Activated T-helper 17 cell treated with anti-CD3 and anti-CD28 coated beads, Interleukin-2, amount 50 U/mL, for 72 hours (primary cell): ENCODE measurements around the gene APCDD1L. TPM values are rescaled to one million over a fixed set of nuclear protein-coding genes. Genes with fewer than 3 reads are reported as not detected.

ENCODE experiments used
- ATAC-seq: fragments of 150-1000 bp; cut with Tn5 transposase; replicated peaks from 2 replicates; pipeline ENCODE4 v1.10.0; 2021; ENCODE audit warnings: mild to moderate bottlenecking, moderate library complexity
- H3K27ac Mint-ChIP-seq: one replicate; pipeline ENCODE4 v1.8.0; 2022; ENCODE audit warnings: mixed read lengths
- H3K27me3 Mint-ChIP-seq: one replicate; pipeline ENCODE4 v1.8.0; 2022; ENCODE audit warnings: mixed read lengths
- H3K36me3 Mint-ChIP-seq: one replicate; pipeline ENCODE4 v1.8.0; 2022; ENCODE audit warnings: low read depth, mild to moderate bottlenecking, mixed read lengths
- H3K4me1 Mint-ChIP-seq: one replicate; pipeline ENCODE4 v1.8.0; 2022; ENCODE audit warnings: mixed read lengths
- H3K4me3 Mint-ChIP-seq: one replicate; pipeline ENCODE4 v1.8.0; 2022; ENCODE audit warnings: mild to moderate bottlenecking, mixed read lengths
- H3K9me3 Mint-ChIP-seq: one replicate; pipeline ENCODE4 v1.8.0; 2022; ENCODE audit warnings: mixed read lengths
- total RNA-seq, 2 donors: library from RNA; stranded (reverse); gene quantifications; one replicate each; pipeline ENCODE4 v1.2.3, GENCODE V29; 2022

APCDD1L gene
- total RNA-seq, 2 donors from 2014 or later: not detected

DNA sequence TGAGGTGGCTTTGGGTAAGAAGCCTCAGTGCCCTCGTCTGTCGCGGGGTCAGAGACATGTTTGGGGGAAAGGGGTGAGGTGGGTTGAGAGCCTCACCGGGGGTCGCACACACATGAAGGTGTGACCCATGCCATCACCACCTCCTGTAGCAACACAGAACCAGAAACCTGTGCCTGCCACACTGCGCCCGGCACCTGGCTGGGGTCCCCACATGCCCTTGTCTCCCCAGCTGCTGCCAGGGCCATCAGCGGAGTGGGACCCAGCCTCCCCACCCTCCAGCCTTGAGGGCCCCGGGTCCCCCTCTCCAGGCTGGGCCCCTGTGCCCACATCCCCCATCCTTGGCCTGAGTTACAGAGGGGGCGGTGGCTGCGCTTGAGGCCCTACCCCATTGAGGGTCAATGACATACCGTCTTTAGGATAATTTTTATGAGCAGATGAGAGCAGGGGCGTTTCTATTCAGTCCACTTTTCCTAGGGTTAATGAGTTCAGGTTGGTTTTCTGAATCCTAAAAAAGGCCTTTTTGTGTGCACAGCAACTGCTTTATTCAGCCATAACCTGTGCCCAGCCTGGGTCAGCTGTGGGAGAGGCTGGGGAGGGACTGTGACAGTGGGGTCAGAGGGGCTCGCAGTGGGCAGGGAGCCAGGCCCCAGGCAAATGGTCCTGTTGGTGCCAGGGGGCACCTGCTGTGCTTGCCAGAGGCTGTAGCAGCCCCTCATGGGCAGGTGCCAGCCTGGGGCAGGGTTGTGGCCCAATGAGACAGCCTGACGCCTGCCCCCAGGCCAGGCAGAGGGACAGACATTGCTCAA lies 19.4 kb downstream of the APCDD1L start:
- no peaks in the 10 kb centered on the region for H3K36me3 Mint-ChIP-seq
- no peak for ATAC-seq

DNA sequence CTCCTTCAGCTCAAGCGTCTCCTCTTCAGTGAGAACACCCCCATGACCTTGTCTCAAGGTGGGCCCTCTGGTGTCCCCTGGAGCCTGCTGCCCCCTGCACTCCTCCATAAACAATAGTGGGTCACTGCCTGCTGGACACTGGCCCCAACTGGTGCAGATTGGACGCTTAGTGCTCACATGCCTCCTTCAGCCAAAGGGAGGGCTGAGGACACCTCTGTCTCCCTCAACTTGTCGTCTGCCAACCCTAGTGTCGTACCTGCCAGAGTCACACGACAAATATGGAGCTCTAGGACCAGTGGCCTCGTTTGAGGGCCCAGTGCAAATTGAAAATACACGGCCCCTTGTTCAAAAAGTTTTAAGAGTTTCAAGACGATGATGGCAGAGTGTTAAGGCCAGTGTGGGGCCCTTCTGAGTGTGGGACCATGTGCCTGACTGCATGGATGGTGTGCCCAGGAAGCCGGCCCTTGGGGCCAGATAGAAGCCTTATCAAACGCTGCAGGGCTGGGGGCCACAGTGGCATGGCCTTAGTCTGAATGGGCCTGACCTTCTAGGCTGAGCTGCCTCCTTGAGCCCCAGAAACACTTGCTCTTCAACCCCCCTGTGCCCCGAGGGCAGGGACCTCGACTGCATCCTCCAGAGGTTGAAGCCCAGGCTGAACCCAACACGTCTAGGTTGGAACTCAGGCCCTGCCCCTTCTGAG lies 20.1 kb downstream of the APCDD1L start:
- Mint-ChIP-seq H3K27me3 (peaks cover 6% of the 10 kb centered on the region), H3K4me1 (peaks cover 4% of the 10 kb centered on the region), H3K36me3 (no peaks in the 10 kb centered on the region), H3K9me3 (no peaks in the 10 kb centered on the region), H3K4me3 (no peak overlapping the region), H3K27ac (no peak overlapping the region)
- no peak for ATAC-seq

More for the DNA sequence above, 19.4 kb downstream of the APCDD1L start:
- H3K4me1 Mint-ChIP-seq: peaks cover 4% of the 10 kb centered on the region
- no peak overlapping the region for H3K27ac Mint-ChIP-seq
- H3K9me3 Mint-ChIP-seq: no peaks in the 10 kb centered on the region
- H3K27me3 Mint-ChIP-seq: peaks cover 6% of the 10 kb centered on the region
- H3K4me3 Mint-ChIP-seq: no peak overlapping the region

GRCh38 chr20:58492795-58493524 lies 22.2 kb downstream of the APCDD1L start:
- ATAC-seq: no peak
- no peaks in the 10 kb centered on the region for H3K36me3 Mint-ChIP-seq
- peaks cover 4% of the 10 kb centered on the region for H3K4me1 Mint-ChIP-seq
- no peaks in the 10 kb centered on the region for H3K9me3 Mint-ChIP-seq
- no peak overlapping the region for H3K4me3 Mint-ChIP-seq
- H3K27me3 Mint-ChIP-seq: no peaks in the 10 kb centered on the region
- H3K27ac Mint-ChIP-seq: no peak overlapping the region

- Mint-ChIP-seq H3K4me3 (no peak overlapping the region), H3K4me1 (peaks cover 4% of the 10 kb centered on the region)
- no peak for ATAC-seq
Observed at GRCh38 chr20:58492074-58492718, 23.0 kb downstream of the APCDD1L start.

GRCh38 chr20:58486207-58486606 lies 29.0 kb downstream of the APCDD1L start:
- ATAC-seq: no peak
- H3K9me3 Mint-ChIP-seq: peaks cover 7% of the 10 kb centered on the region
- H3K4me3 Mint-ChIP-seq: no peak overlapping the region
- peaks cover 6% of the 10 kb centered on the region for H3K36me3 Mint-ChIP-seq
- H3K27me3 Mint-ChIP-seq: peaks cover 18% of the 10 kb centered on the region
- H3K27ac Mint-ChIP-seq: no peak overlapping the region
- no peaks in the 10 kb centered on the region for H3K4me1 Mint-ChIP-seq

More at GRCh38 chr20:58492074-58492718, 23.0 kb downstream of the APCDD1L start:
- H3K9me3 Mint-ChIP-seq: no peaks in the 10 kb centered on the region
- no peaks in the 10 kb centered on the region for H3K27me3 Mint-ChIP-seq
- H3K36me3 Mint-ChIP-seq: no peaks in the 10 kb centered on the region
- no peak overlapping the region for H3K27ac Mint-ChIP-seq

GRCh38 chr20:58485393-58485792 lies 29.8 kb downstream of the APCDD1L start:
- no peak overlapping the region for H3K27ac Mint-ChIP-seq
- H3K4me1 Mint-ChIP-seq: no peaks in the 10 kb centered on the region
- peaks cover 6% of the 10 kb centered on the region for H3K36me3 Mint-ChIP-seq
- no peak for ATAC-seq
- H3K27me3 Mint-ChIP-seq: peaks cover 18% of the 10 kb centered on the region
- H3K9me3 Mint-ChIP-seq: peaks cover 7% of the 10 kb centered on the region
- H3K4me3 Mint-ChIP-seq: no peak overlapping the region

- Mint-ChIP-seq H3K4me1 (no peaks in the 10 kb centered on the region), H3K9me3 (peaks cover 8% of the 10 kb centered on the region), H3K27me3 (peaks cover 18% of the 10 kb centered on the region), H3K4me3 (no peak overlapping the region), H3K36me3 (peaks cover 6% of the 10 kb centered on the region), H3K27ac (no peak overlapping the region)
- no peak for ATAC-seq
Observed at GRCh38 chr20:58483470-58483869, 31.7 kb downstream of the APCDD1L start.

GRCh38 chr20:58483051-58483450 lies 32.1 kb downstream of the APCDD1L start:
- H3K9me3 Mint-ChIP-seq: peaks cover 12% of the 10 kb centered on the region
- ATAC-seq: no peak
- H3K36me3 Mint-ChIP-seq: peaks cover 6% of the 10 kb centered on the region

DNA sequence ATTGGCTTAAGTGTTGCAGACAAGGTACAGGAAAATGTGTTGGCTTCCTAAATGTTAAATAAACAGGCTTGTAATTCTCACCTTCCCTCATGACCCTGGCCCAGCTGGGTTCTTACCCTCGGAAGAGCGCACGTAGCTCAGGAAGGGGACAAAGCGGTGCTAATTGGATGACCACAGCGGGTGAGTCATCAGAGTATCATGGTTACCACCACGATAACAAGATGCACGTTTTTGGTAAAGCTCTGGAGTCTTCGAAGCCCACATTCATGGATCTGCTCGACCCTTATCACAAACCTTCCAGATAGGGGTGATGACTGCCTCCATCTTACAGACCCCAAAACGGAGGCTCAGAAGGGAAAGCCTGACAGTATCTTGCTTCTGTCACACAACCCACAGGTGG lies 32.8 kb downstream of the APCDD1L start:
- H3K4me1 Mint-ChIP-seq: no peaks in the 10 kb centered on the region
- H3K4me3 Mint-ChIP-seq: no peak overlapping the region
- H3K27me3 Mint-ChIP-seq: peaks cover 18% of the 10 kb centered on the region
- ATAC-seq: no peak
- H3K36me3 Mint-ChIP-seq: peaks cover 6% of the 10 kb centered on the region
- H3K27ac Mint-ChIP-seq: no peak overlapping the region
- peaks cover 12% of the 10 kb centered on the region for H3K9me3 Mint-ChIP-seq

More at GRCh38 chr20:58483051-58483450, 32.1 kb downstream of the APCDD1L start:
- Mint-ChIP-seq H3K4me3 (no peak overlapping the region), H3K27me3 (peaks cover 18% of the 10 kb centered on the region), H3K27ac (no peak overlapping the region), H3K4me1 (no peaks in the 10 kb centered on the region)

GRCh38 chr20:58481481-58482021 lies 33.6 kb downstream of the APCDD1L start:
- Mint-ChIP-seq H3K27me3 (peaks cover 18% of the 10 kb centered on the region), H3K4me1 (no peaks in the 10 kb centered on the region), H3K27ac (no peak overlapping the region), H3K36me3 (peaks cover 6% of the 10 kb centered on the region), H3K4me3 (no peak overlapping the region), H3K9me3 (peaks cover 12% of the 10 kb centered on the region)
- ATAC-seq: peak; percentile 68

DNA sequence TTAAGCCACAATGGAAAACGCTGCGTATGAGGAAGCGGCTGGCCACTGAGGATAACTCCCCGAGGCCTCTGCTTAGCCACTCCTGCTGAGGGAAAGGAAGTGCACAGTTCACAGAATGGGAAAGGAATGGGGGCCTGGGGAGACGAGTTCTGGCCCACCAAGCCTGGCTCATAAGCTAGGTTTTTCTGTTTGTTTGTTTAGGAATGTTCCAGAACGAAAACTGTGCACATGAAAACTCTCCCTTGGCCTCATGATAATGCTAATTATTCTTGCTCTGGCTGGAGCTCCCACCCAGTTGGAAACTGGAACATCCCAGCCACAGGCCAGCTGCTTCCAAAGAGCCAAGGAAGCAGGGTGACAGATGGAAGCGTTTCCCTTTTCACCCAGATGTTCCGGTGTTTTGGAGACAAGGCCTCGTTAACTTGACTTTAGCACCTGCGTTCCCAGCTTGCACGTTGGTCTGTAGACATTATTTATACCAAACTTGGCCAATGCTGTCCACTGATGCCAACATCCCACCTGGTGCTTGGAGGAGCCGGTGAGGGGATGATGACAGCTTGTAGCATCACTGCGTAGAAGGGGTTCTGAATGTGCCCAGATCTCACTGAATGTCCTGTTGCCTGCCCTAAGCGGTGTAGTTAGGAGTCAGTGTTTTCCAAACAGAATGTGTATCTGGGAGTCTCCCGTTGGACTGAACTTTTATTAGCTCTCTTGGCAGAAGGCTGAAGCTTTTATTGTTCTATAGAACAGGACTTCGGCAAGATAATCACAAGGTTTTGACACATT lies 34.5 kb downstream of the APCDD1L start:
- H3K36me3 Mint-ChIP-seq: no peaks in the 10 kb centered on the region
- H3K4me1 Mint-ChIP-seq: no peaks in the 10 kb centered on the region

GRCh38 chr20:58479726-58480440 lies 35.3 kb downstream of the APCDD1L start:
- Mint-ChIP-seq H3K27ac (no peak overlapping the region), H3K27me3 (peaks cover 8% of the 10 kb centered on the region), H3K9me3 (peaks cover 5% of the 10 kb centered on the region), H3K4me3 (no peak overlapping the region), H3K36me3 (no peaks in the 10 kb centered on the region), H3K4me1 (no peaks in the 10 kb centered on the region)
- ATAC-seq: no peak

More for the DNA sequence above, 34.5 kb downstream of the APCDD1L start:
- Mint-ChIP-seq H3K4me3 (no peak overlapping the region), H3K9me3 (peaks cover 5% of the 10 kb centered on the region), H3K27me3 (peaks cover 12% of the 10 kb centered on the region), H3K27ac (no peak overlapping the region)
- ATAC-seq: no peak
